GF-D8 (cell line): ENCODE results near the gene STAU1.
"Not testable (repeated sequence)": the region's sequence is repeated elsewhere in the genome, so short reads cannot be mapped to it uniquely, and the experiment has no call there.

Source experiments
- DNase-seq: peaks from one replicate; lab custom pipeline; 2025; lab: John Stamatoyannopoulos, UW

Gene STAU1, protein sequence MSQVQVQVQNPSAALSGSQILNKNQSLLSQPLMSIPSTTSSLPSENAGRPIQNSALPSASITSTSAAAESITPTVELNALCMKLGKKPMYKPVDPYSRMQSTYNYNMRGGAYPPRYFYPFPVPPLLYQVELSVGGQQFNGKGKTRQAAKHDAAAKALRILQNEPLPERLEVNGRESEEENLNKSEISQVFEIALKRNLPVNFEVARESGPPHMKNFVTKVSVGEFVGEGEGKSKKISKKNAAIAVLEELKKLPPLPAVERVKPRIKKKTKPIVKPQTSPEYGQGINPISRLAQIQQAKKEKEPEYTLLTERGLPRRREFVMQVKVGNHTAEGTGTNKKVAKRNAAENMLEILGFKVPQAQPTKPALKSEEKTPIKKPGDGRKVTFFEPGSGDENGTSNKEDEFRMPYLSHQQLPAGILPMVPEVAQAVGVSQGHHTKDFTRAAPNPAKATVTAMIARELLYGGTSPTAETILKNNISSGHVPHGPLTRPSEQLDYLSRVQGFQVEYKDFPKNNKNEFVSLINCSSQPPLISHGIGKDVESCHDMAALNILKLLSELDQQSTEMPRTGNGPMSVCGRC

DNA sequence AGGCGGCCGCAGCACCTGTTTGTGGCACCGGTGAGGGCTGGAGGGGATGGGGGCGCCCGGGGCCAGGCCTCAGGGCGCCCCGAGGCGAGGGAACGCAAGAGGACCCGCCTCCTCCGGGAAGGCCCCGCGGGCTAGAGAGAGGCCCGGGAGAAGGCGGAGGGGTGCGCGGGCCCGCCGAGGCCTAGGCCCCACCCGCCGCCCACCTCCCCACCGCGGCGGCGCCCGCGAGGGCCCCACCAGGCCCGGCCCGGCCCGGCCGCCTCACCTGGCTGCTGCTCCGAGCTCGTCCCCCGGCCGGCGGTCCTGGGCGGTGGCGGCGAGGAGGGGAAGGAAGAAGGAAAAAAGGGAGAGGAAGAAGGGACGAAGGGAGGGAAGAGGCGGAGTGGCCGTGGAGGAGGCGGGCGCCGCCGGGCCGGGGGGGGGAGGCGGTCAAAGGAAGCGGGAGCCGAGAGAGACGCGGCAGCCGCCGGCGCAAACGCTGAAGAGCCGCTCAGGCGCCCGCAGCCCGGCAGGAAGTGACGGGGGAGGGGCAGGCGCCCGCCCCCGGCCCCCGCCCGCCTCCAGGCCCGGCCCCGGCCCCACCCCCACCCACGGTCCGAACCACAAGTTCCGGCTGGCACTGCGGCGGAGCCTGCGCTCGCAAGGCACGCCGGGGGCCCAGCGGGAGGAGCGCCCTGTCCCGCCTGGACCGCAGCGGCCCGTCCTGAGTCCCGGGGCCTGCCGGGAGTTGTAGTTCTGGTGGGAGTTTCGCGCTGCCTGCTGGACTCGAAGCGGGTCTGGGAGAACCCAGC, at the start of gene STAU1:
Gene STAU1 (minus strand): TSS at position 484 of the 791 bp plus-strand sequence. CDS start 22,133 bp downstream, outside the sequence.
- DNase-seq = peak; percentile 83

DNA sequence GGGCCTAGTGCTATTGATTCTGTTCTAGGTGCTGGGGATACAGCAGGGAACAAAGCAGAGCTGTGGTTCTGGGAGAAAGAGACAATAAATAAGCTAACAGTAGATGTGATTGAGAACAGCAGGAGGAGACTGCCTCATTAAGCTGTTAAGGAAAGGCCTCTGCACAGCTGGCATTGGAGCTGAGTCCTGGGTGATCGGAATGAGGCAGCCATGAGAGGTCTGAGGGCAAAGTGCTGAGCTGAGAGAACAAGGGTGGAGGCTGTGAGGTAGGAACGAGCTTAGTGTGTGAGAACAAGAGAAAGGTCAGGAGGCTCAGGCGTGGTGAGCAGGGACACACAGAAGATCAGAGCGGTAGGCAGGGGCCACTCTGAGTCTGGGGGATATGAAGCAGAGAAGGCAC, 49.4 kb upstream of the STAU1 start:
- no peak for DNase-seq

DNA sequence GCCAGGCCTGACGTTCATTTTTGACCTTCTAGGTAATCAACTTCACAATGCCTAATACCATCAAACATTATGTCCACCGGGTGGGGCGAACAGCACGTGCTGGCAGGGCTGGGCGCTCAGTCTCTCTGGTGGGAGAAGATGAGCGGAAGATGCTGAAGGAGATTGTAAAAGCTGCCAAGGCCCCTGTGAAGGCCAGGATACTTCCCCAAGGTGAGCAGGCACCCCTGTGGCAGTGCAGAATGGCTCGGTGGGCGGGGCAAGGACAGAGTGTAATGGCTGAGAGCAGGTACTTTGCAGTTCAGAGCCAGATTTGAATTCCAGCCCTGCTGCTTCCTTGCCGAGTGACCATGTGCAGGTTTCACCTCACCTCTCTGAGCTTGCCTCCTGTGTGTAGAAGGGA, 48.2 kb upstream of the STAU1 start:
- no peak for DNase-seq

DNA sequence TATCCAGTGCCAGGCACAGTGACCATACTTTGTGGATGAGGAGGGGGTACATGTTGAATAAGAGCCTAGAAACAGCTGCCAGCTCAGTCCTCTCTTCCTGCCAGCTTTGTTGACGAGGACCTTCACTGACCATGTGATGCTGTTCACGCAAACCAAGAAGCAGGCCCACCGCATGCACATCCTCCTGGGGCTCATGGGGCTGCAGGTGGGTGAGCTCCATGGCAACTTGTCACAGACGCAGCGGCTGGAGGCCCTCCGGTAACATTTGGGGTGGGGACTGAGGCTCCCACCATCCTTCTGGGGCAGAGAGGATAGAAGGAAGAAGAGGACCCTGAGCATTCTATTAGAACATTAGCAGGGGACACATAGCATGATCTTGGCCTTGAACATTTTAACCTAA, 46.7 kb upstream of the STAU1 start:
- no peak for DNase-seq

DNA sequence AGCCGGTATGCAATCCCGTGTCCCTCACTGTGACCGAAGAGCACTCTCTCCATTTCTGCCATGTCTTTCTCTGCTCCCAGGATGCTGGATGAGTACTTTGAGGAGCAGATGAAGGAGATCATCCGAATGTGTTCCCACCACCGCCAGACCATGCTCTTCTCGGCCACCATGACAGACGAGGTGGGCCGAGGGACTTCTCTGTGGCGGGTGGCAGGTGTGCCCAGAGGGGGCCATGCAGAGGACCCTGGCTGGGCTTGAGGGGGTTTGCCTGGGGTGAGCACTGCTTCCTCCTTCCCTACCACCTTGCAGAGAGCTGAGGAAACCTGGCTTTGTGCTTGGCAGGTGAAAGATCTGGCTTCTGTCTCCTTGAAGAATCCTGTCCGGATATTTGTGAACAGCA, 45.1 kb upstream of the STAU1 start:
- no peak for DNase-seq

DNA sequence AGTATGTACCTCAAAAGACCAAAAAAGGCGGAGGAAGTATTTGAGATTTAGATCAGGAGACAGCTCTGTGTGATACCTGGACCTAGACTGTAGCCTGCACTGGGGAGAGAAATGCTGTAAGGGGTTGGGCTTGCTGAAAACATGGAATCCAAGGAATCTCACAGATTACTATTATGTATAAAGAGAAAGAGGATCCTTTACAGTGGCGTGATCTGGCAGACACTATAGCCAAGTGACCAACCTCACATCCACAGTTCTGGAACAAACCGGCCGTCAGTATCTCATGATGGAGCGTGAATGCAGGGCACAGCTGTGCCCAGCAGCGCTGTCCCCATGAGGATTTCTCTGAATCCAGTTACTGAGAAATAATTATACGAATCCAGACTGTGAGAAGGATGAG, 43.3 kb upstream of the STAU1 start:
- no peak for DNase-seq

DNA sequence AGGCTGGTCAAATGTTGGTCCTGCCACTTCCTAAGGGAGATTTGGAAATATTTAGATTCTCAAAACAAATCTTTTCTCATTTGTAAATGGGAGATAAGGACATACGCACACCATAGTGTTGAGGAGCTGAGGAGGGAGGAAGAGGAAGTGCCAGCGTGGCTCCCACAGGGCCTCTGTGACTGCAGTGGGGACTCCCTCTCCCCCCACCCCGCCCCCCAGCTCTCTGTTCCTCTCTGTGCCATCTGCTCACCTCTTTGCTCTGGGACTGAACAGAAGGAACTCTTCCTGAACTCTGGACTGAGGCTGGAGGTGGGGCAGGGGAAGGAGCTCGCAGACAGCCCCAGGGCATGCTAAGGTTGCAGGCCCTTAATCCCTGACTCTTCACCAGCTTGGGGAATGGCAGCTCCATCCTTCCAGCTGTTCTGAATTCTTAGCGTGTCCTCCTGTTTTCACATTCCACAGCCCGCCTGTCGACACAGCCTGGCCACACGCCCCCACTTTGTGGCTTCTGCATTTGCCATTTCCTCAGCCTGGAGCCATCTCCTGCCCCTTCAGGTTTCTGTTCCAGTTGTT, 42.5 kb upstream of the STAU1 start:
- peak; percentile 76 for DNase-seq

DNA sequence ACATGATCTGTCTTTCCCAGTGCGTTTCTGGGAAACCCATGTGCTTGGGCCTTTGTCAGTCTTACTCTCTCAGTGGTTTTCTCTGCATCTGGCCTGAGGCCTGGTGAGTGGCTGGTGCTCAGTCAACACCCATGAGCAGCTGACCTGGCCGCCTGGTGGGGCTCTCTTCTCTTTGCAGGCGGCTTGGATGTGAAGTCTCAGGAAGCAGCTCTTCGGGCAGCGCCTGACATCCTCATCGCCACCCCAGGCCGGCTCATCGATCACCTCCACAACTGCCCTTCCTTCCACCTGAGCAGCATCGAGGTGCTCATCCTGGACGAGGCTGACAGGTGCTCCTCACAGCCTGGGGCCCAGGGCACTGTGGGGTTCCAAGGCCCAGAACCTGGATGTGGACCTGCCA, 41.9 kb upstream of the STAU1 start:
- DNase-seq = no peak

DNA sequence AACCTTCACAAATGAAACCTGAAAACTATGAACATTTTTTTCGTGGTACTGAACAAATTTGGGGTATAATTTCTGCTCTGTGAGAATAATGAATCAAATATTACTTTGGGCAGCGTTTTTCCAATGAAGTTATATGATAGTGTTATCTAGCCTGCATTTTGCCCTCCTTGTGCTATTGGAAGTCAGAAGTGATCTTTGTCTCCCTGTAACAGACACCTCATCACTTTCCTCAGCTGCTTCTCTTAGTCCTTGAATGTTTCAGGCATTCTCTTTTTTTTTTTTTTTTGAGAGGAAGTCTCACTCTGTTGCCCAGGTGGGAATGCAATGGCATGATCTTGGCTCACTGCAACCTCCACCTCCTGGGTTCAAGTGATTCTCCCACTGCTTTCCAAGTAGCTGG, 41.2 kb upstream of the STAU1 start:
- DNase-seq = no peak

DNA sequence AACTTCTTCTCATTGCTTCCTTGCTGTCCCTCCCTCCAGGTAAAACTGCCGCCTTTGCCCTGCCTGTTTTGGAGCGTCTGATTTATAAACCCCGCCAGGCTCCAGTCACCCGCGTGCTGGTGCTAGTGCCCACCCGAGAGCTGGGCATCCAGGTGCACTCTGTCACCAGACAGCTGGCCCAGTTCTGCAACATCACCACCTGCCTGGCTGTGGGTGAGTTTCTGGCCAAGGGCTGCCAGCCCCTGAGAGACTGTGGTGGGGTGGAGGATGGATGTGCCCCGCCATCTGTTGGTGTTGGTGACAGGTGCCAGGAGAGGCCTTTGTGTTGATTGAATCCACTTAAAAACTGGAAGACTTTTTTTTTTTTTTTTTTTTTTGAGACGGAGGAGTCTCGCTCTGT, 40.5 kb upstream of the STAU1 start:
- DNase-seq = no peak

DNA sequence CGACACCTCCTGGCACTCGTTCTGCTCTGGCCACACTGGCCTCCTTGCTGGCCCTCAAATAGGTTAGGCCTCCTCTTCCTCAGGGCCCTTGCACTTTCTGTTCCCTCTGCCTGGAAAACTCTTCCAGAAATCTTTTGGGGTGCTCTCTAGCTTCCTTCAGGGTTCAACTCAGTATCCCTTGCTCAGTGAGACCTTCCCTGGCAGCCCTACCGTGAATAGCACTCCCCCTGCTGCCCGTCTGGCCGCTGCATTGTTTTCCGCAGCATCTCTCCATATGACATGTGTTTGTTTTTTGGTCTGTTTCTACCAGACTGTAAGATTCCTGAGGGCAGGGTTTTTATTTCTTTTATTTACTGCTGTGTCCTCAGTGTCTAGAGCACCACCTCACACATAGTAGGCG, 37.8 kb upstream of the STAU1 start:
- DNase-seq = no peak

DNA sequence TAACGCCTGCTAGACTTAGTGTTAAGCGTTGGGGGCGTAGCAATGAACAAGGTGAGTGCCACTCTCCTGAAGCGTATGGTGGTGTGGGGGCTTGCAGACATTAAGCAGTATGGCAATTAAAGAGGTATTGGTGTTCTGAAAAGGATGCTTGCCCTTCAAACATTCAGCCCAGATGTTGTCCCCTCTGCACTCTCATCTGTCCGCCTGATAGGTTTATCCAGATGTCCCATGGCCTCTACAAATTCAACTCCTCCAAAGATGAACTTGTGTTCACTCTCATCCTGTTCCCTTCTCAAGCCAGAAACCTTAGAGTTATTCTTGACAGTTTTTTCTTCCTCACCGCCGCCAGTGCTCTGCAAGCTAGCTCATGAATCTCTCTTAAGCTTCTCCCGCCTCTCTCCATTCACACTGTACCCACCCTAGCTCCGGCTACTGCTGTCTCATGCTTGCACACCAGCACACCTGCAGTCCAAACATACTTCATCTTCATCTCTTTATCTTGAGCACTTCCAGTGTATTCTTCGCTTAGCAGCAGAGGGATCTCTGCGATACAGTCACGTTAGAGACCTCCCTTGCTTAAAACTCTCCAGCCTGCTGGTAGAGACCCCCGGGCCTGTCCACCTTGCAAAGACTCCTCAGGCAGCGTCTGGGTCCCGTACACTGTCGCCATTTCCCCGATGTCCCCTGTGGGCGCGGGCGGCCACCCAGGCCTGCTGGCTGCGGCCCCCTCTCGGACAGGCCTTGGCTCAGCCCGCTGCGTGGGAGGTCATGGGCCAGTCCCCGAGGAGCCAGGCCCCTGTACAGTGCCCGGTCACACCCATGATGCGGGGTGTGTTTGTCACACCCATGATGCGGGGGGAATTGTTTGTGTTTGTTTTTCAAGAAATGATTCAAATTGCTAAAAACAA, 32.0 kb upstream of the STAU1 start:
- no peak for DNase-seq

DNA sequence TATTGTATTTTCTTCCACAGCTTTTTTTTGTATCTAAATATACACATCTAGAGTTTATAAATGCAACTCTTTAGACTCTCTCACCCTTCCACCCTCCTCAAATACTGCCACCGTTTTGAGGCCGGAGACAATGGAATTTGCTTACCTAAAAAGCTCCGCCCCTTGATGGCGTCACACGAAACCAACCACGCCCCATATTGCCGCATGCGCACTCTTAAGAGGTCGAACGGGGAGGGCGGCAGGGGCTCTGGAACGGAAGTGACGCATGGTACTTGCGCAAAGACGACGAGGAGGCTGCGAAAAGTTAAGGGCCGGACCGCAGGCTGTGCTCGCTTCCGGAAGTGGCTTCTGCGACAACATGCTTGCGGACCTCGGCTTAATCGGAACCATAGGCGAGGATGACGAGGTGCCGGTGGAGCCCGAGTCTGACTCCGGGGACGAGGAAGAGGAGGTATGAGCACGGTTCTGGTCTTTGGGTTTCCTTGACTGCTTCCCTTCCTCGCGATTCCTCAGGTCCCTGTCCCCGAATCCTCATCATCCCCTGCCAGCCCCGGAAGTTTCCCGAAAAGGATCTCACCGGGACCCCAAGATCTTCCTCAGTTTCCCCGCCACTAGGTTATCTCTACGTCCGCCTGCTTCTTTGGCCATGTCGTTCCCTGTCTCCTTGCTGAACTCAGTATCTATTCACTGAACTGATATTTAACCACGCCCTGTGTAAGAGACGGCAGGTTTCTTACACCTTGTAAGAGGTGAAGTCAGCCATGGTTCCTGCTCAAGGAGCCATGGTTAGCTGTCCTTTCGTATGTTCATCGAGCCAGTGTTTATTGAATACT, 31.2 kb upstream of the STAU1 start, which contains the start of gene DDX27:
Gene DDX27 (plus strand): TSS at position 326 of the 833 bp plus-strand sequence. CDS start 33 bp downstream, at position 359.
- DNase-seq = peak; percentile 93

DNA sequence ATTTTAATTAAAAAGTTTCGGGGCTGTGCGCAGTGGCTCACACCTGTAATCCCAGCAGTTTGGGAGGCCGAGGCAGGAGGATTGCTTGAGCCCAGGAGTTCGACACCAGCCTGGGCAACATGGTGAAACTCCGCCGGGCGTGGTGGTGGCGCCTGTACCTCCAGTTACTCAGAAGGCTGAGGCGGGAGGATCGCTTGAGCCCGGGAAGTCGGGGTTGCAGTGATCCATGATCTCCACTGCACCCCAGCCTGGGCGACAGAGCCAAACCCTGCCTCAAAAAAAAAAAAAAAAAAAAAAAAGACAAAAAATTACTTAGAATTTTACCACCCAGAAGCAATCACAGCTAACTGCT, 30.6 kb upstream of the STAU1 start:
- DNase-seq = not testable (repeated sequence)

DNA sequence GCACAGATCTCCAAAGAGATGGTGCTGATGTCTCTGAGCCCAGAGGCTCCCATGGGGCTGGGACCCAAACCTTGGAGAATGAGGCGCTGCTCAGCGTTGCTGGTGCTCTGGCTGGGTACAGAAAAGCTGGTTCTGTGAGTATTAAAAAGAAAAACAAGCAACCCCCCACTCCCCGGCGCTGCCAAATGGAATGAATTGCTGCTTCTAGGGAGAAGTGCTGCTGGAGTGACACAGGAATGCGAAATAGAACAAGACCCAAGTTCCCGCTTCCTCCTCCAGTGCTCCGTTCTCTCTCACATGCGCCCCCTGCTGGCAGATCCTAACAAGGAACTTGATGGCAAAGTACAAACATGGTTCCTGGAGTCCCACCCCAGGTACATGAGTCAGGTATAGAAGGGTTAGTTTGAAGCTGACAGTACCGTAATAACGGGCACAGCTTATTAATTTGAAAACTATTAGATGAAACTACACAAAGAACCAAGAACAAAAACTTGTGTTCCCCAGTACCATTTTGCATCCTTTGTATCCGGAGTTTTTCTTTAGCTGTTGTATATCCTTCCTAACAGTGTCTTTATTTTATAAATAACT, 29.0 kb upstream of the STAU1 start:
- peak; percentile 53 for DNase-seq

DNA sequence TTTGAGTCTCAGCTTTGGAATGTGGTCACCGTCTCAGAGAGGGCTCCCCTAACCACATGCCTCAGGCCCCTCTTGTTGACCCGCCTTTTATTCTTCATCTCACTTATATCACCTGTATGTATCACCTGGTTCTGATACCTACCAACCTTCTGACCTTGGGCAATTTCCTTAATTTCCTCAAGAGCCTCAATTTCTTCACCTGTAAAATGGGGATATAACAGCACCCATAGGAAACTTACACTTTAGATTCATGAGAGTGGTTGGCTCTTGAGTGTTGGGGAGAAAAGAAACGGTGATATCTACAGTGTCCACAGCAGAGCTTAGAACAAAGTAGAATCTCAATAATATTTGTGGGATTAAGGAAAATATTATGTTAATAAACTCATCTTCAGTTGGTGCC, 27.1 kb upstream of the STAU1 start:
- no peak for DNase-seq

DNA sequence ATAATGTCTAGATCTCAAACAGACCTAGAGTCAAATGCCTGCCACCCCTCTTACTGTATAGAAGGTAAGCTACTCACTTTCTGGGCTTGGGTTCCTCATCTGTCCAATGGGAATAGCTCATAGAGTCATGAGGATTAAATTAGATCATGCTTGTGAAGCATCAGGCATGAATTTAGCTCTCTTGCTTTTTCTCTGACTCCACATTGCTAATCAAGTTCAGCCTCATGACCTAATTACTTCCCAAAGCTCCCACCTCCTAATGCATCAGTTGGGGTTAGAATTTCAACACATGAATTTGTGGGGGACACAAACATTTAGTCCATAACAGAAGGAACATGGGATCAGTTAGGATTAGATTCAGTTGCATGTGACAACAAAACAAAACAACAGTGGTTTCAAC, 26.4 kb upstream of the STAU1 start:
- DNase-seq = no peak

DNA sequence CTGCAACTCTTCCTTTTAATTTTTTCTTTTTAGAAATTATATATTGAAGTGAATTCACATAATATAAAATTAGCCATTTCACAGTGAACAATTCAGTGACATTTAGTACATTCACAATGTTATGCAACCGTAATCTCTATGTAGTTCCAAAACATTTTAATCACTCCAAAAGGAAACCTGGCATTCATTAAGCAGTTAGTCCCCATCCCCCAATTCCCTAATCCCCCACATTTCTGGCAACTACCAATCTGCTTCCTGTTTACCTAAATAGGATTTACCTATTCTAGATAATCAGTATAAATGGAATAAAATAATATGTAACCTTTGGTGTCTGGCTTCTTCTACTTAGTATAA, 22.6 kb upstream of the STAU1 start:
- no peak for DNase-seq

DNA sequence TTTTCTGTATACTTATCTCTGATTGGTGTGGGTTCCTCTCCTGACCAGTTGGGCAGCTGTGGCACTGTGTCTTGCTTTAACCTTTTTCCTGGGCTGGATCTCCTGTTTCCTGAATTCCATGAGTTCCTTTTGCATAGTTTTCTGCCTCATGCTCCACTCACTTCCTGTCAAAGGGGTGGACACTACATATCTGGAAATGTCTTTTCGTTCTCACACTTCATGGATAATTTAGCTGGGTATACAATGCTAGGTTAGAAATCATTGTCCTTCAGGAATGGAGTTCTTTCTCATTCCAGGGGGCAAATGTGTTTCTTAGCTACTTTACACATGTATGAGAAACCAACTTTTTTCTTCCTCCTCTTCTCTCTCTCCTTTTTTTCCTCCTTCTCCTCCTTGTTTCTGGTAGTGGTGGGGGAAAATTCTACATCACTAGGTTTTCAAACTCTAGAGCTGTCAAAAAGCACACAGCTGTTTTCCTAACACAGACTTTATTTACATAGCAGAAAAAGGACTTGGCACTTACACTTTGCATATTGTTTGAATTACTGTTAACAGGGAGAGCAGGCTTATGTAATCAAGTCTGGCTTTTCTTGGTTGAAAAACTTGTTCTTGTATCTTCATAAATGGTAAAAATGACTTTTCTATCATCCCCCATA, 22.1 kb upstream of the STAU1 start:
- DNase-seq = no peak

DNA sequence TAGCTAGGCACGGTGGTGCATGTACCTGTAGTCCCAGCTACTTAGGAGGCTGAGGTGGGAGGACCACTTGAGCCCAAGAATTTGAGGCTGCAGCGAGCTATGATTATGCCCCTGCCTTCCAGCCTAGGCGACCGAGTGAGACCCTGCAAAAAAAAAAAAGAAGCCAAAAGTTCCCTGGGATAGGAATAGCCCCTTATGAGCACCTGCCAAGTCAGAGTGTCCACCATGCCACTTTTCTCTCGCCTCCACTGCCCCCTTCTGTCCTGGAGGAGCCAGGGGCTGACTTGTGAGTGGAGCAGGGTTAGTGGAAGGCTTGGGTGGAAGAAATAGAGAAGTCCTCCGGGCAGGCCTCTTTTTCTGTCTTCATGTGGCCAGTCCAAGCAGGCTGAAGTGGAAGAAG, 18.9 kb upstream of the STAU1 start:
- no peak for DNase-seq
